Right renal cortex interstitium (tissue), 3 donors: ENCODE data around the gene IGFBP6. TPM values are rescaled to one million over a fixed set of nuclear protein-coding genes. Genes with fewer than 3 reads are reported as not detected.

Source experiments
- DNase-seq, 3 donors: peaks; one replicate each; pipeline ENCODE4 v3.0.0-alpha.2; 2013; ENCODE audit warnings: low read depth in 3 of 3, low spot score in 2 of 3
- polyA plus RNA-seq, 3 donors: library from polyadenylated mRNA; unstranded; fragments of 120-200 nt; gene quantifications; one replicate each; pipeline ENCODE4 v1.2.1, GENCODE V29; 2013; ENCODE audit not compliant: insufficient read length in 3 of 3

Gene IGFBP6, protein sequence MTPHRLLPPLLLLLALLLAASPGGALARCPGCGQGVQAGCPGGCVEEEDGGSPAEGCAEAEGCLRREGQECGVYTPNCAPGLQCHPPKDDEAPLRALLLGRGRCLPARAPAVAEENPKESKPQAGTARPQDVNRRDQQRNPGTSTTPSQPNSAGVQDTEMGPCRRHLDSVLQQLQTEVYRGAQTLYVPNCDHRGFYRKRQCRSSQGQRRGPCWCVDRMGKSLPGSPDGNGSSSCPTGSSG
- 10 to 100 TPM; 12.2 to 12.8 (median 12.4) TPM for polyA plus RNA-seq

DNA sequence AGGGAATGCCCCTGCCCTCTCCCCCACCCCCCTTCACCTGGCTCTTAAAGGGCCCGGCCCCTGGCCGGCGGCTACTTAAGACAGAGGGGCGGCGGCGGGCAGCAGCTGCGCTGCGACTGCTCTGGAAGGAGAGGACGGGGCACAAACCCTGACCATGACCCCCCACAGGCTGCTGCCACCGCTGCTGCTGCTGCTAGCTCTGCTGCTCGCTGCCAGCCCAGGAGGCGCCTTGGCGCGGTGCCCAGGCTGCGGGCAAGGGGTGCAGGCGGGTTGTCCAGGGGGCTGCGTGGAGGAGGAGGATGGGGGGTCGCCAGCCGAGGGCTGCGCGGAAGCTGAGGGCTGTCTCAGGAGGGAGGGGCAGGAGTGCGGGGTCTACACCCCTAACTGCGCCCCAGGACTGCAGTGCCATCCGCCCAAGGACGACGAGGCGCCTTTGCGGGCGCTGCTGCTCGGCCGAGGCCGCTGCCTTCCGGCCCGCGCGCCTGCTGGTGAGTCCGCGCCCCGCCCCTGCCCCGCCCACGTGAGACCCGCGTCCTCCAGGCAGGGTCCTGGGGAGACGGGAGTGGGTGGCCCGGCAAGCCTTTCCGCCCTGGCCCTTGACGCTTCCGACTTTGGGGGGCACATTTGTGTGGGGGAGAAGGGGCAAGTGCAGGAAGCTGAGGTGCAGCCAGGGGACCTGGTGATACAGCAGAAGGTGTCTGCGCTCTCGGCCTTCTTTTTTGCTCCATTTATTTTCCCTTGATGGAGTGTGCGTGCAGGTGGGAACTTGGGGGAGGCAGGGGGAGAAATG is at the start of gene IGFBP6:
Gene IGFBP6, plus strand, starts transcription at position 104 of the 790 bp plus-strand sequence. Its CDS starts 51 bp downstream, at position 155.
- peak in 1 of 3 donors; percentile 36 for DNase-seq

DNA sequence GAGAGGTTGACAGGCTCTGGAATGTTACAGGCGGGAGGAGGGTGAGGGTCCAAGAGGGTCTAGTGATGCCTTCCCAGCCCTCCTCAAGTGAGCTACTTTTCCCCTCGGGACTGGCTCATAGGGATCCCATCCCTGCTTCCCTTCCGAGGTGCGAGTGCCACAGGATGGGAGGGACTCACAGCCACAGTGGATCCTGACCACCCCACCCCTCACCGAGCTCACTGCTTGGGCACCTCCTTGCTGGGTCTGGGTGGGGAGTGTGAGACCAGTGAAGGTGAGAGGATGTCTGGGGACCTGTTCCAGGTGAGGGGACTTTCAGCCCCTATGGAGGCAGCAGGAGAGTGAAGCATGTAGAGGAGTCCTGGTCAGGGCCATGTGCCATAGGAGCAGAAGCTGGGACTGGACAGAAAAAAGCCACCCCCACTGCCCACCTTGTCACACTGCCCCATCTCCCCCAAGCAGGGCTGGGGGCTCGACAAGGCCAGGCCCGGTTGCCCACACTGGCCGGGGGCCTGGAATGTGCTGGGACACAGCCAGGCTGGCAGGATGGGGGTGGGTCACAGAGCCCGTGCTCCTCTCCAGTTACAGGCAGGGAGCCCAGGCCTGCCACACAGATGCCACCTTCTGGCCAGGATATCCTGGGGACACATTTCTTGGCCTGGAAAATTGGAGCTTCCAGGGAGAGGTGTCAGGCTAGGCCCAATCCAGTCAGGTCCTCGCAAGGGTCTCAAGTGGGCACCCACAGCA is 49.3 kb upstream of the IGFBP6 start:
- DNase-seq: no peak

DNA sequence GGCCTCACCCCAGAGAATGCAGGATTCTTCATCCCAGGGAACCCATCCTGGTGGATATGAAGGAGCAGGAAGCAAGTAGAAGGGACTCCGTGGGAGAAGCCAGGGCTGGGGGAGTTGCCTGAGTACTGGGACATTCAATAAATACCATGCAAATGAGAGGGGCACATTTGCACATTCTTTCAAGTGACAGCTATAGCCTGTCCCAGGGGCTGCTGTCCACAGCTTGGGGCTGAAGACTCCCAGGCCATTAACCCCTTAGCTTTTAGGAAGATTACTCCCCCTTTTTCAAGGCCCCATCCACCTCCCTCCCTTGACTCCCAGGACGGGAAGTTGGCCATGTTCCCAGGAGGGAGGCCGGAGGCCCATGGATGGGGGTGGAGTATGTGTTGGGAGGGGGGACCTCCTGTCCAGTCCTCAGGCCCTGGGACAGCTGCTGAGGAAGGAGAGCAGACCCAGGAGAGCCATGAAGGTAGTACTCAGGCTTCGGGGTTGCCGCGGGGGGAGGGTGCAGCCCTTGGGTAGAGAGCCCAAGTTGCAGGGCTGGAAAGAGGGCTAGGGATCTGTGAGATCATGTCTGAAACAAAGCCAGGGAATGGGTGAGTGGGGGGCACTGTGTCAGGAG is 48.6 kb upstream of the IGFBP6 start:
- no peak for DNase-seq

DNA sequence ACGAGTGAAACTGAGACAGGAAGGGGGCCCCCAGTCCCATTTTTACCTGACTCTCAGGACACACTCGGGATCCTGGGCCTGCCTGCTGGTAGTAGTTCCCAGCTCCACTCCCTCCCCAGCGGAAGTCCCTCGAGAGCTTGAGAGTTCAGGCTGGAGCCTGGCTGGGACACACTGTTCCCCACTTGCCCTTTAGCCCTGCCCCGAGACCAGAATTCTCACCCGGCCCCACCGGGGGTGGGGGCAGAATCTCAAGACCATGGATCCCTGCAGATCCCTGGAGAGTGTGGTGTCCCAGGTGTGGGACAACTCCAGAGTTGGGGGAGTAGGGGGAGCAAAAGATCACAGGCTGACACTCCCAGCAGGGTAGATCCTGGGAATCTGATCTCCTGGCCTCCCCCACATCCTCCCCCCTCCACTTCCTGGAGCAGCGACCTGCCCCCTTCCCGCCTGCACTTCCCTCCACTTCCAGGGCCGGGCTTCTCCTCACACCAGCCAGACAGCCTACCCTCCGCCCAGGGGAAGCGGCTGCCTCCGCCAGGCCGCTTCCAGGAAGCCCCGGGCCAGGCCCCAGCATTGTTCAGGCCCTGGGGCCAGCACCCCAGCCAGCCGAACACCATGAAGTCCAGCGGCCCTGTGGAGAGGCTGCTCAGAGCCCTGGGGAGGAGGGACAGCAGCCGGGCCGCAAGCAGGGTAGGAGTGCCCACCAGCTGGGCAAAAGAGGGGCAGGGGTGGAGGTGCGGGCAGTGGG is 47.7 kb upstream of the IGFBP6 start, which contains the start of gene TNS2:
Gene TNS2, plus strand, starts transcription at position 495 of the 748 bp plus-strand sequence. Its CDS starts 121 bp downstream, at position 616.
- no peak for DNase-seq

DNA sequence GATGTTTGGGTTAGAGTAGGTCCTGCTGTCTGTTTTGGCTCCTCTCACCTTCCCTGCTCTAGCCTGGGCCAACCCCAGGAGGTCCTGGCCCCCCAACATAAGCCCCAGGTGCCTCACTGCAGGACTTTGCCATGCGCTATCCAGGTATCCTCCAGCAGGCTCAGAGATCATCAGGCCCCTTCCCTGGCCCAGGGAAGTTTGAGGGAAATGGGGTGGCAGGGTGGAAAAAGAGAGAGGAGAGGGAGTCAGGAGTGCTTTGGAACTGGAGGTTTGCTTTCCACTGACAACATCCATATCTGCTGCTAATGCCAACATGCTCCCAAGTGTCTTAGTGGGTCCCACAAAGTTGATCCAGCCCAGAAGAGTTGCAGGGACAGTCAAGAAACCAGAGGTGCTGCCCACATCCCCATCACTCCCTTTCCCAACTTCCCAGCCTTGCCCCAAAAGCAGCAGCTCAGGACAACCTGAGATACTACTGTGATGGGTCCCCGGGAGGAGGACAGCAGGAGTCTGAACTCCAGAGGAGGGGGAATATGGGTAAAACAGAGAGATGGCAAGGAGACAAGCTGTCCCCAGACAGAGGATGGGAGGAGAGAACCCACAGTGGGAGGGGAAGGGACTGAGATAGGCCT is 46.9 kb upstream of the IGFBP6 start:
- DNase-seq: no peak

DNA sequence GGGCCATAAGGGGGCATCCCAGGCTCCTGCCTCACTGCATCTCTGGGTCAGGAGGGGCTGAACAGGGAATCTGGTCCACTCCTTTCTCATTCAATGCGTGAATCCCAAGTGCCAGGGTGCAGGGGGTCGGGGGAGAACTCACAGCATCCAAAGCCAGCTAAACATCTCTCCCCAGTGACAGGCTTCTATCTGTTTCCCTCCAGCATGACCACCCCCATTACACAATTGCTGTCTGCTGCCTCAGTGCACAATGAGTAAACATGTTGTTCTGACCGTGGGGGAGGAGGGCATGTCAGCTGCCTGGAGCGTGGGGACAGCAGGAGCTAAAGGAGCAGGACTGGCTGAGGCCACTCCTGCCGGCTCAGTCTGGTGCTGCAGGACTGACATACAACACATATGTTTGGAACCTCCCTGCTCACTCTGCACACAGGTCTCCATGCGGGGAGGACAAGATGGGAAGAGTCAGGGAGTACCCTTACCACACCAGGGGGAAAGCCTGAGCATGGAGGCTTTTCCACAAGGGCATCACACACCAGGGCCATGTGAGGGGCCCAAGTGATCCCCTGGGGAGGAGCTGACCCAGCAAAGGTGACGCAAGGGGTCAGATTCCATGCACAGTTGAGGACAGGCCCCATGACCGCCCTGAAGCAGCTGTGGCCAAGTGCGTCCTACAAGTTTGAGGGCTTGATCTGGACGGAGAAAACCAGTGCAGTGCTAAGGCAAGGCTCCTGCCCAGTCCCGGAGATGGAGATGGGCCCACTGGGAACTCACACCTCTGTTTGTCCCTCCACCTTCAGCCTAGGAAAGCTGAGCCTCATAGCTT is 46.2 kb upstream of the IGFBP6 start:
- no peak for DNase-seq

DNA sequence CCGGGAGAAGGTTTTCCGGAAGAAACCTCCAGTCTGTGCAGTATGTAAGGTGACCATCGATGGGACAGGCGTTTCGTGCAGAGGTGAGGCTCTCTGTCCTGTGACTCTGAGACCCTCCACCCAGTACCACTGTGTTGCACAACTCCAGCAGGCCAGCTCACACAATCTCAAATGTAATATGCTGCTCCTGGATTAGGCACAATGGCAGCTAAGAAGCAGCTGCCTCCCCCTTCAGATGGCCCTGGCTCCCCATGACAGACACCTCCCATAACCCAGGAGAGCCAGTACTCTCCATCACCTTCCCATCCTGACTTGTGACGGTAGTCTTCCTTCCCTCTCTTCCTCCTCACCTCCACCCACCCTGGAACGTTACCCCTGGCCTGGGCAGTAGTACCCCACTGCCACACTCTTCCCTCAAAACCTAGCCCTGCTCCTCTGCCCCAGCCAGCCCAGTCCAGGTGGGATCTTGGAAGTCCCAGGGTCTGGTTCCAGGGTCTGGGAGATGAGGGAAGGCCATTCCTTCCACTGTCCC is 45.5 kb upstream of the IGFBP6 start:
- DNase-seq: no peak

DNA sequence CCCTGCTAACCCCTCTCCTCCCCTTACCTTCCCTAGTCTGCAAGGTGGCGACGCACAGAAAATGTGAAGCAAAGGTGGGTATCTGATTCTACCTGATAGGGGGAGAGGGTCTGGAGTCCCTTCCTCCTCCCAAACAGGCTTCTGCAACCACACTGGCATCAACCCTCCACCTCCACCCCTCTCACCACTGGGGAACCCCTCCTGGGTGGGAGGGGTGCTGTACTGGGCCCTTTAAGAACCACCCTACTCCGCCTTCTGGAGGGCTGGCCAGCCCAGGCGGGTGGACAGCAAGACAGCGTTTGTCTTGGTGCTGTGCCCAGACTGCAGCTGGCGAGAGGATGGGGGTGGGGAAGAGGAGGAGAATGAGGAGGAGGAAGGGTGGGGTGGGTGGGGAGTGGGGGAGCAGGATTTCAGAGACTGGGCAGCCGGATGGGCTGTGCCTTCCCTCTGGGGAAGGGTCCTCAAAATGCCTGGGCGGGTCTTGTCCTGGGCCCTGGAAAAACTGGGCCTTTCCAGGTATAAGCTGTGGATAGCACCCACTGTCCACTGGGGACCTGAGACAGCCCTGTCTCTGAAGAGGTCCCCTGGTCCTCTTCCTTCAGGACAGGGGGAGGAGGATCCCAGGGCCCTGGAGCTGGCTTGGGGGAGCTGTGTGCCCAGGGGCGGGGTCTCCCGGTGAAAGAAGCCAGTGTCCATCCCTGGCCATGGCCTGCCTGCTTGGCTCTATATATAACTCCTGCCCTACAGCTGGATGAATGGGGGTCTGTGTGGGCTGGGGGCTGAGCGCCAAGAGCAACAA is 44.8 kb upstream of the IGFBP6 start:
- DNase-seq: no peak

DNA sequence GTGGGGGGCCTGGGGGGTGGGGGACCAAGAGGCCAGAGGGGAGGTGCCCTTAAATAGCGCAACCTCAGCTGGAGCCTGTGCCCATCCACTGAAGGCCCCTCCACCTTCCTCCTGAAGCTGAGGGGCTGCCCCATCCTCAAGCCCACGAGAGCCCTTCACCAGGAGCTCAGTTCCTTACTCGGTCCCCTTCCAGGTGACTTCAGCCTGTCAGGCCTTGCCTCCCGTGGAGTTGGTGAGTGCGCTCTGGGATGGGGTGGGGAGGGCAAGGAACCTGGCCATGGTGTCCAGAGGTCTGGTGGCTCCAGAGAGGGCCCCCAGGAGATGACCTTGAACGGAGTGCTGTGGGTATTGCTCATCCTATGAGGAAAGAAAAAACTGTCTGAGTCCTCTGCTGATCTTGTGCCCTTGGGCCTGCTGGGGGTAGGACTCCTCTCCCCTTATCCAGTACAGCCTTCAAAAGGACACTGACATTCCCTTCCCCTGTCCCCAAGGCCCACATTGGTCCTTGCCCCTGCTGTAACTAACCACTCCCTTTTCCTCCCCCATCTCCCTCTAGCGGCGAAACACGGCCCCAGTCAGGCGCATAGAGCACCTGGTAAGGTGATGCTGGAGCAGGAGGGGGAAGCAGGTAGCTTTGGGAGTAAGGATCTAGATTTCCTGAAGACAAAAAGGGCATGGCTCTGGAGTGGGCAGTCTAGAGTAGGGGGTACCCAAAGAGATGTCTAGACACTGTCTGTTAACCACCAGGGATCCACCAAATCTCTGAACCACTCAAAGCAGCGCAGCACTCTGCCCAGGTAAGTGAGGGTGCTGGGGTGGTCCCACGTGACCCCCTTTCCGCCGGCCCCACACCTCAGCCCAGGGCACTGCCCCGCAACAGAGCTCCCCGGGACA is 44.0 kb upstream of the IGFBP6 start:
- no peak for DNase-seq

DNA sequence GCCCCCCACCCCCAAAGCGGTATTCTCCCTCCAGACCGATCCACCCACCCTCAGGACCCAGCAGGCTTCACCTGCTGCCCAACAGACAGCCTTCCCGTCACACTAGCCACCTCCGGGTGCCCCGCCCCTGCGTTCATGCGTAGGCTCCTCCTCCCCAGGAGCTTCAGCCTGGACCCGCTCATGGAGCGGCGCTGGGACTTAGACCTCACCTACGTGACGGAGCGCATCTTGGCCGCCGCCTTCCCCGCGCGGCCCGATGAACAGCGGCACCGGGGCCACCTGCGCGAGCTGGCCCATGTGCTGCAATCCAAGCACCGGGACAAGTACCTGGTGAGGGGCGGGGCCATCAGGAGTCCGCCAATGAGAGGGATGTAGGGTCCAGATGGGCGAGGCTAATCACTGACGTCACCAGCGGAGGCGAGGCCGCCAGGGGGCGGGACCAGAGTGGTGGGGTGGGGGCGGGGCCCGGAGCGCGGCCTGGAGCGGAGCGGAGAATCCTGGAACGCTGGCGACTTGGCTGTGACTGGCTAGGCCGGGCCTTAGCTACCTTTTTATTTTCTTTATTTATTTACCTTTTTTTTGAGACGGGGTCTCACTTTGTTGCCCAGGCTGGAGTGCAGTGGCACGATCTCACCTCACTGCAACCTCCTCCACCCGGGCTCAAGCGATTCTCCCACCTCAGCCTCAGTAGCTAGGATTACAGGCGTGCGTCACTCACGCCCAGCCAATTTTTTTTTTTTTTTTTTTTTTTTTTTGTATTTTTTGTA is 43.2 kb upstream of the IGFBP6 start:
- peak in 1 of 3 donors; percentile 90 for DNase-seq

DNA sequence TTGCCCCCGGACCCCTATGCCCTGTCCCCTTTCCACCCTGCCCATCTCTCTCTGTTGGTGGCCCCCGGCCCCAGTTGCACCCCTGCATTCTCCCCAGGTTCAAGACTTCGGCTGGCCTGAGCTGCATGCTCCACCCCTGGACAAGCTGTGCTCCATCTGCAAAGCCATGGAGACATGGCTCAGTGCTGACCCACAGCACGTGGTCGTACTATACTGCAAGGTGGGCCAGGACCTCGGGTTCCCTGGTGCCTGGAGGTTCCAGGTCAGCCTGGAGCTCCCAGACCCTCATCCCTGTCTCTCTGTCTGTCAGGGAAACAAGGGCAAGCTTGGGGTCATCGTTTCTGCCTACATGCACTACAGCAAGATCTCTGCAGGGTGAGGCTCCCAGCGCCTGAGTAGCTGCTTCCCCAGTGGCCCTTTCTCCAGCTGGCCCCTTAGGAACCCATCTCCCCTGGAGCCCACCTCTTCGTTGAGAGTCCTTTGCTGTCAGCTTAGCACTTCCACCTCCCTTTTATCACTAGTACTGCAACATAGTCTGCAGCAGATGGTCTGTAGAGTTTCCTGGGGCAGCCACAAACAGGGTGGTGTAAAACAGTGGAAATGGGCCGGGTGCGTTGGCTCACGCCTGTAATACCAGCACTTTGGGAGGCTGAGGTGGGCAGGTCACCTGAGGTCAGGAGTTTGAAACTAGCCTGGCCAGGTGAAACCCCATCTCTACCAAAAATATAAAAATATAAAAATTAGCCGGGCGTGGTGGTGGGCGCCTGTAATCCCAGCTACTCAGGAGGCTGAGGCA is 41.8 kb upstream of the IGFBP6 start:
- DNase-seq: no peak

DNA sequence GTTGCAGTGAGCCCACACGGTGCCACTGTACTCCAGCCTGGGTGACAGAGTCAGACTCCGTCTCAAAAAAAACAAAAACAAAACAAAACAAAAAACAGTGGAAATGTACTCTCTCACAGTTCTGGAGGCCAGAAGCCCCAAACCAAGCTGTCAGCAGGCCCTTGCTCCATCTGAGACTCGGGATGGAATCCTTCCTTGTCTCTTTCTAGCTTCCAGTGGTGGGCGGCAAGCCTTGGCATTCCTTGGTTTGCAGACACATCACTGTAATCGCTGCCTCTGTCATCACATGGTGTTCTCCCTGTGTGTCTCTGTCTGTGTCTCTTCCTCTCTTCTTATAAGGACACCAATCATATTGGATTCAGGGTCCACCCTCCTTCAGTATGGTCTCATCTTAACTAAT is 41.2 kb upstream of the IGFBP6 start:
- DNase-seq: no peak

DNA sequence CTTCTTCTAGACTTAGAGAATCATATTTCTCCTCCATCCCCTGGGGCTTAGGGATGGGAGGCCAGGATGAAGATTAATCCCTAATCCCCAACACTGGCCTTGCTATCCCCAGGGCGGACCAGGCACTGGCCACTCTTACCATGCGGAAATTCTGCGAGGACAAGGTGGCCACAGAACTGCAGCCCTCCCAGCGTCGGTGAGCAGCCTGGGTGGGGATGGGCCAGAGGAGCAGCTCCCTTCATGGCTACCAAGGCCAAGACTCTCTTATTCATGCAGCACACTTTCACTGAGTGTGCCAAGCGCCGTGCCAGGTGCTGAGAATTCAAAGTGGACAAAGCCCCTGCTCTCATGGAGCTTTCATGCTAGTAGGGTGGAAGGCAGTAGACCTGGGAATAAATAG is 40.6 kb upstream of the IGFBP6 start:
- no peak for DNase-seq

DNA sequence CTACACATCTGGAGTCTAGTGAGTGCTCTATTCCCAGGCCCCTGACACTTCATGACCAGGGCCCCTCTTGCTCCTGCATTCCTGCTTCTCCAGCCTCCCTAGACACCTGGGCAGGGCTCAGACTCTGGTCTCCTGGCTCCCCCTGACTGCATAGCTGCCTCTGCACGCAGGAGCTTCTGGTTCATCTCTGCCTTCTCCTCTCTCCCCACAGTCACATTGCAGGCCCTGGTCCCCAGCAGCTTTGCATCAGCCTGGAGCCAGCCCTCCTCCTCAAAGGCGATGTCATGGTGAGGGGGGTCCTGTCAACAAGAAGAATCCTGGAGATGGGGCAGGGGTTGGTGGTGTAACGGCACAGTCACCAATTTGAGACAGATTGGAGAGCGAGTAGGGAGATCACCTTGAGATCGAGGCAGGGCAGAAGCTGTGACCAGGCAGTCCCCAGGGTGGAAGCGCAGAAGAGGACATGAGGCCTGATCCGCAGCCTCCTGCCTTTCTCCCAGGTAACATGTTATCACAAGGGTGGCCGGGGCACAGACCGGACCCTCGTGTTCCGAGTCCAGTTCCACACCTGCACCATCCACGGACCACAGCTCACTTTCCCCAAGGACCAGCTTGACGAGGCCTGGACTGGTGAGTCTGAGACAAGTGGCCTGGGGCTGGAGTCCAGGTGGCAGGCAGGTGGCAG is 39.5 kb upstream of the IGFBP6 start:
- no peak for DNase-seq
